HL-60 (cell line): ENCODE data around the gene ACACB.

Source experiments
- DNase-seq, 2 experiments: peaks; one replicate each; pipeline ENCODE4 v3.0.0-alpha.2; 2010 to 2020; ENCODE audit warnings: low read depth in 1 of 2, low spot score in 1 of 2
- H3K27ac ChIP-seq: fragments of 250-450 bp; sonication (Bioruptor Pico); replicated peaks from 2 replicates; pipeline ENCODE4 v1.5.1; 2020; ENCODE audit warnings: mild to moderate bottlenecking, moderate library complexity
- H3K27me3 ChIP-seq: fragments of 250-450 bp; sonication (Bioruptor Pico); 2 replicates; pipeline ENCODE4 v1.5.1; 2021; ENCODE audit warnings: mild to moderate bottlenecking, moderate library complexity; ENCODE audit not compliant: insufficient read depth, poor library complexity, severe bottlenecking
- H3K4me3 ChIP-seq: replicated peaks from 2 replicates; pipeline ENCODE4 v1.5.1; 2011; ENCODE audit warnings: mild to moderate bottlenecking, control low read depth, low read length; ENCODE audit not compliant: insufficient read depth
- GABPA ChIP-seq: IDR thresholded peaks from 2 replicates; pipeline ENCODE4 v1.6.1; 2012; ENCODE audit warnings: low read depth
- POLR2AphosphoS5 ChIP-seq: IDR thresholded peaks from 2 replicates; pipeline ENCODE4 v1.6.1; 2012; ENCODE audit warnings: low read depth
- SPI1 ChIP-seq: IDR thresholded peaks from 2 replicates; pipeline ENCODE4 v1.6.1; 2012; ENCODE audit warnings: low read depth, mild to moderate bottlenecking, borderline replicate concordance
- TF ChIP-seq, protein P1 (sequence below): IDR thresholded peaks from 2 replicates; pipeline ENCODE4 v1.6.1; 2012; ENCODE audit warnings: low read depth; ENCODE audit not compliant: insufficient replicate concordance
- TF ChIP-seq, protein P2 (sequence below): IDR thresholded peaks from one replicate; pipeline ENCODE4 v1.5.1; 2011; ENCODE audit warnings: low read length, control low read depth, inconsistent platforms; ENCODE audit not compliant: insufficient read depth

ACACB gene

DNA sequence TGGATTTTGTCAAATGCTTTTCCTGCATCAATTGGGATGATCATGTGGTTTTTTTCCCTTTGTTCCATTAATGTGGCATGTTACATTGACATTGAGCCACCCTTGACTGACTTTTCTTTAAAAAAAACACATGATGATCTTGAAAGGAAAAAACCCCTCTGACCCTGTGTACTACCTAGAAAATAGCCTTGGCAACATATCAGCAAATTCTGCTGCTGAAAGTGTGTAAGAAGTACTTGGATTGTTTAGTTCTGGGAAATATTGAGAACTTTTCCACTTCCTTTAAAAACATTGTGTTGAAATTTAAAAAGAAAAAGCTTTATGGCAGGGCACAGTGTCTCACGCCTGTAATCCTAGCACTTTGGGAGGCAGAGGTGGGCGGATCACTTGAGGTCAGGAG, 20.7 kb downstream of the ACACB start:
- no peak for DNase-seq
- Histone ChIP-seq H3K27ac (no peak overlapping the region), H3K27me3 (no peaks in the 10 kb centered on the region)

GRCh38 chr12:109139360-109139759, 23.0 kb downstream of the ACACB start:
- TF ChIP-seq, protein P1, sequence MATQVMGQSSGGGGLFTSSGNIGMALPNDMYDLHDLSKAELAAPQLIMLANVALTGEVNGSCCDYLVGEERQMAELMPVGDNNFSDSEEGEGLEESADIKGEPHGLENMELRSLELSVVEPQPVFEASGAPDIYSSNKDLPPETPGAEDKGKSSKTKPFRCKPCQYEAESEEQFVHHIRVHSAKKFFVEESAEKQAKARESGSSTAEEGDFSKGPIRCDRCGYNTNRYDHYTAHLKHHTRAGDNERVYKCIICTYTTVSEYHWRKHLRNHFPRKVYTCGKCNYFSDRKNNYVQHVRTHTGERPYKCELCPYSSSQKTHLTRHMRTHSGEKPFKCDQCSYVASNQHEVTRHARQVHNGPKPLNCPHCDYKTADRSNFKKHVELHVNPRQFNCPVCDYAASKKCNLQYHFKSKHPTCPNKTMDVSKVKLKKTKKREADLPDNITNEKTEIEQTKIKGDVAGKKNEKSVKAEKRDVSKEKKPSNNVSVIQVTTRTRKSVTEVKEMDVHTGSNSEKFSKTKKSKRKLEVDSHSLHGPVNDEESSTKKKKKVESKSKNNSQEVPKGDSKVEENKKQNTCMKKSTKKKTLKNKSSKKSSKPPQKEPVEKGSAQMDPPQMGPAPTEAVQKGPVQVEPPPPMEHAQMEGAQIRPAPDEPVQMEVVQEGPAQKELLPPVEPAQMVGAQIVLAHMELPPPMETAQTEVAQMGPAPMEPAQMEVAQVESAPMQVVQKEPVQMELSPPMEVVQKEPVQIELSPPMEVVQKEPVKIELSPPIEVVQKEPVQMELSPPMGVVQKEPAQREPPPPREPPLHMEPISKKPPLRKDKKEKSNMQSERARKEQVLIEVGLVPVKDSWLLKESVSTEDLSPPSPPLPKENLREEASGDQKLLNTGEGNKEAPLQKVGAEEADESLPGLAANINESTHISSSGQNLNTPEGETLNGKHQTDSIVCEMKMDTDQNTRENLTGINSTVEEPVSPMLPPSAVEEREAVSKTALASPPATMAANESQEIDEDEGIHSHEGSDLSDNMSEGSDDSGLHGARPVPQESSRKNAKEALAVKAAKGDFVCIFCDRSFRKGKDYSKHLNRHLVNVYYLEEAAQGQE: no peak
- TF ChIP-seq GABPA (no peak), POLR2AphosphoS5 (no peak), SPI1 (no peak)
- TF ChIP-seq, protein P2, sequence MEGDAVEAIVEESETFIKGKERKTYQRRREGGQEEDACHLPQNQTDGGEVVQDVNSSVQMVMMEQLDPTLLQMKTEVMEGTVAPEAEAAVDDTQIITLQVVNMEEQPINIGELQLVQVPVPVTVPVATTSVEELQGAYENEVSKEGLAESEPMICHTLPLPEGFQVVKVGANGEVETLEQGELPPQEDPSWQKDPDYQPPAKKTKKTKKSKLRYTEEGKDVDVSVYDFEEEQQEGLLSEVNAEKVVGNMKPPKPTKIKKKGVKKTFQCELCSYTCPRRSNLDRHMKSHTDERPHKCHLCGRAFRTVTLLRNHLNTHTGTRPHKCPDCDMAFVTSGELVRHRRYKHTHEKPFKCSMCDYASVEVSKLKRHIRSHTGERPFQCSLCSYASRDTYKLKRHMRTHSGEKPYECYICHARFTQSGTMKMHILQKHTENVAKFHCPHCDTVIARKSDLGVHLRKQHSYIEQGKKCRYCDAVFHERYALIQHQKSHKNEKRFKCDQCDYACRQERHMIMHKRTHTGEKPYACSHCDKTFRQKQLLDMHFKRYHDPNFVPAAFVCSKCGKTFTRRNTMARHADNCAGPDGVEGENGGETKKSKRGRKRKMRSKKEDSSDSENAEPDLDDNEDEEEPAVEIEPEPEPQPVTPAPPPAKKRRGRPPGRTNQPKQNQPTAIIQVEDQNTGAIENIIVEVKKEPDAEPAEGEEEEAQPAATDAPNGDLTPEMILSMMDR: no peak
- no peak overlapping the region for H3K4me3 ChIP-seq
- DNase-seq: no peak
- no peak overlapping the region for H3K27ac ChIP-seq
- H3K27me3 ChIP-seq: peaks cover 3% of the 10 kb centered on the region

More for the DNA sequence above, 20.7 kb downstream of the ACACB start:
- H3K4me3 ChIP-seq: no peak overlapping the region
- TF ChIP-seq, protein P2: no peak
- TF ChIP-seq SPI1: no peak
- TF ChIP-seq GABPA: no peak
- TF ChIP-seq POLR2AphosphoS5: no peak
- TF ChIP-seq, protein P1: no peak

GRCh38 chr12:109139791-109140190, 23.4 kb downstream of the ACACB start:
- no peak overlapping the region for H3K4me3 ChIP-seq
- H3K27ac ChIP-seq: no peak overlapping the region
- no peak for DNase-seq
- TF ChIP-seq SPI1: no peak
- TF ChIP-seq, protein P1: no peak
- no peak for TF ChIP-seq GABPA
- H3K27me3 ChIP-seq: peaks cover 3% of the 10 kb centered on the region

DNA sequence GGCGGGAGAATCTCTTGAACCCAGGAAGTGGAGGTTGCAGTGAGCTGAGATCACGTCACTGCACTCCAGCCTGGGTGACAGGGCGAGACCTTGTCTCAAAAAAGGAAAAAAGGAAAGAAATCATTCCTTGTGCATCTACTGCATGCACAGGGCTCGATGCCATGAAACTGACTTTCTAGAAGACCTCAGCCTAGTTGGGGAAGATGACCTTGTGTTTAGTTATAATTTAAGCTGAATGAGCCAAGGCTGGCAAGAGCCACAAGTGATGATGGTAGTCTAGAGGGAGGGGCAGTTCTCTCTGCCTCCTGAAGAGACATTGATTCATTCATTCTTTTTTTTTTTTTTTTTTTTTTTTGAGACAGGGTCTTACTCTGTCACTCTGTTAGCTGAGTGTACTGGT, 24.2 kb downstream of the ACACB start:
- TF ChIP-seq, protein P1: no peak
- no peak for TF ChIP-seq SPI1
- TF ChIP-seq, protein P2: no peak
- H3K27ac ChIP-seq: no peak overlapping the region
- DNase-seq: no peak

More for the DNA sequence above, 24.2 kb downstream of the ACACB start:
- Histone ChIP-seq H3K4me3 (no peak overlapping the region), H3K27me3 (peaks cover 3% of the 10 kb centered on the region)
